ENCODE results near the gene HTRA2. TPM values are rescaled to one million over a fixed set of nuclear protein-coding genes. Genes with fewer than 3 reads are reported as not detected.

HTRA2 gene
- total RNA-seq, 4 donors from 2014 or later: 13.1 to 40.1 (median 33.9) TPM

DNA sequence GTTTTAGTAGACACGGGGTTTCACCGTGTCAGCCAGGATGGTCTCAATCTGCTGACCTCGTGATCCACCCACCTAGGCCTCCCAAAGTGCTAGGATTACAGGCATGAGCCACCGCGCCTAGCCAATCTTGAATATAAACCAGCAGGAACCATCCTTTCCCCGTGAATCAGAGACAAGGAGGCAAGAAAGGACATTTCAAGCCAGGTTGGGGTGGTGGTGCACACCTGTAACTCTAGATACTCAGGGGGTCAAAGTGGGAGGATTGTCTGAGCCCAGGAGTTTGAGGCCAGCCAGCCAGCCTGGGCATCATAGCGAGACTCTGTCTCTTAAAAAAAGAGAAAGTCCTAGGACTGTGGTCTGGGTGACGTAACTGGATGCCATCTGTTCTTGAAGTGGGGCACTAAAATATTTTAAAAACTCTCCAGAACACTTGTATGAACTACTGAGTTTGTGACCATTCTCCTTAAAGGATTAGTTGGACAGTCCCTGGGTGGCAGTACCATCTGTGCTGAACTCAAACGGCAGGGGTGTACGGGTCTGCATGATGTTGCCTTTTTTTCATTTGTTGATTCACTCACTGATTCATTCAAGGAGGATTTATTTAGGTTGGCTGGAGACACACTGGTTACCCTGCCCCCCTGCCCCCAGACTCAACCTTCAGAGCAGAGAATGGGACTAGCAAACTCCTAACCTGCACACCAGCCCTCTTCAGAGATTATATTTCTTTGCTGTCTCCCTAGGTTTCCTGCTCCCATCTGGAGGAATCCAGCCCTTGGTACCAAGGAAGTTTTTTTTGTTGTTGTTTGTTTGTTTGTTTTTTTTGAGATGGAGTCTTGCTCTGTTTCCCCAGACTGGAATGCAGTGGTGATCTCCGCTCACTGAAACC is 18.4 kb upstream of the HTRA2 start:
- intact Hi-C loops (cut with DNase I; ENCODE audit: low total_unique reads): no loop called here
- Histone ChIP-seq H3K4me1 (peaks cover 0 to 18% of the 10 kb centered on the region in 2 donors), H3K27me3 (peaks cover 29 to 31% of the 10 kb centered on the region in 2 donors), H3K4me3 (no peak overlapping the region), H3K9me3 (no peaks in the 10 kb centered on the region), H3K36me3 (no peaks in the 10 kb centered on the region), H3K27ac (no peak overlapping the region)
- TF ChIP-seq CTCF (IDR thresholded peaks at IDR 0.05): no peak
- no peak for TF ChIP-seq POLR2A (IDR thresholded peaks at IDR 0.05)
- DNase-seq: no peak

DNA sequence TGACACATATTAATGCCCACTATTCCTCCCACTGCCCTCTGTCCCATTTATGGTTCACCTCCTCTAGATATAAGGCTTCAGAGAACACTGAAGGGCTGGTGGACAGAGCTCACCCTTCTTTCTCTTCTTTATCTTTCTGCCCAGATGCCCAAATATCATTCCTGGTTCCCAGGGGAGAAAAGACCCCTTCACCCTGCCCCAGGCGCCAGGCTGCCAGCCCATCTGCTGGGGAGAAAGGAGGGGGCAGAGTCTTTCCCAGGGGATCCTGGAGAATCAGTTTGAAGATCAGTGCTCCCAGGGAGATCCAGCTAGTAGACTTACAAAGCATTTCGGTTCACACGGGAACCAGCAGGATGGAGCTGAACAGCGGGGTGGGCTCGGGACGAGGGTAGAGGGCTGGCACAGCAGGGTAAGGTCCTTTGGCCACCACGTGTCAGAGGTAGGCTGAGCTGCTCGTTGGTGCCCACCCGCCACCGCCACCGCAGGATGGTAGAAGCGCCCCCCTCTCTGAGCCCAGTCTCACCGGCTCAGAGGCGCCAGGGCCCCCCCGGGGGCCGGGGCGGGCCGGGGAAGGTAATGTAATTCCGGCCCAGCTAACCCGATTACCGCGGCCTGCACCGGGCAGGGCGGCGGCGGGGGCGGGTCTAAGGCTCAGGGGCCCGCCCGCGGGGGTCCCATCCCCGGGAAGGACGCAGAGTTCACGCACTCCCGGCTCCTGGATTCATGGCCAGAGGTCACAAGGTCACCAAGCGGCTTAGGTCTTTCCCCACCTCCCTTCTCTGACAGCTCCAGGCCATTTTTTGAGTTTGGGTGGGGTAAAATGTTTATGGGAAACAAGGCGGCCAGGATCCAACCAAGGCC is 16.8 kb upstream of the HTRA2 start:
- TF ChIP-seq CTCF (IDR thresholded peaks at IDR 0.05) (no peak), POLR2A (IDR thresholded peaks at IDR 0.05) (no peak)
- Histone ChIP-seq H3K9me3 (no peaks in the 10 kb centered on the region), H3K4me3 (no peak overlapping the region), H3K36me3 (no peaks in the 10 kb centered on the region), H3K27me3 (peaks cover 34 to 41% of the 10 kb centered on the region in 2 donors), H3K4me1 (peaks cover 0 to 12% of the 10 kb centered on the region in 2 donors), H3K27ac (no peak overlapping the region)
- intact Hi-C loops (cut with DNase I; ENCODE audit: low total_unique reads): no loop called here
- no peak for DNase-seq

DNA sequence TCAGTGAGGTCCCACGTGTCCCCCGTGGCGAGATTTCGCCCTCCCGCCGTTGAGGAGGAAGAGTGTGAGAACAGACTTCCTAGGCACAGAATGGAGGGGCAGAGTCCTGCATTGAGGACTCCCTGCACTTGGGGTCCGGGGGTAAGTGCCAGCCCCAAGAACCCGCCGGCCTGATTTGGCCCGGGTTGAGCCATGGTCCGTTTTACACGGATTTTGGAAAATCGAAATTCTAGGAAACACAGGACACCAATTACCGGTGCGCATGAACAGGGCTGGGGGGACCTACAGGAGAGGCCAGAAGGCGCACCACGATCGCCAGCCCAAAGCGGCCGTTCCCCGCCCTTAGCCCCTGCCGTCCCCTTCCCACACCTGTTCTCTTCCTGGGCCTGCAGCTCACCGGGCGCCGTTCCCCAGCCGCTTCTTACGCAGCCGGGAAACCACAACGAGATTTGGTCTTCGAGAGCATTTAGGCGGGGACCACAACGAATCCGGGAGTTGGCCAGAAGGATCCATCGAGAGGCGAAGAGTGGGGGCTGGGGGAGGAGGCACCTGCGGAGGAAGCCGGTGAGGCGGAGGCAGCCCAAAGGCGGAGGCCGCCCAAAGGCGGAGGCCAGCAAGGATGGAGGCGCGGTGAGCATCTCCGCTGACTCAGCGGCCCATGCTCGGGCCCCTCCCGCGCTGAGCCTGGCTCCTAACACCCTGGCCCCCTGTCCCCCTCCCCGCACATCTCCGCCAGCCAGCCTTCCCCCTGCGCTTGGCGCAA is 15.9 kb upstream of the HTRA2 start:
- Histone ChIP-seq H3K27me3 (peaks cover 34 to 48% of the 10 kb centered on the region in 2 donors), H3K27ac (no peak overlapping the region), H3K4me3 (no peak overlapping the region), H3K36me3 (no peaks in the 10 kb centered on the region), H3K9me3 (no peaks in the 10 kb centered on the region), H3K4me1 (peaks cover 0 to 12% of the 10 kb centered on the region in 2 donors)
- intact Hi-C loops (cut with DNase I; ENCODE audit: low total_unique reads): no loop called here
- TF ChIP-seq POLR2A (IDR thresholded peaks at IDR 0.05) (no peak), CTCF (IDR thresholded peaks at IDR 0.05) (no peak)
- no peak for DNase-seq

DNA sequence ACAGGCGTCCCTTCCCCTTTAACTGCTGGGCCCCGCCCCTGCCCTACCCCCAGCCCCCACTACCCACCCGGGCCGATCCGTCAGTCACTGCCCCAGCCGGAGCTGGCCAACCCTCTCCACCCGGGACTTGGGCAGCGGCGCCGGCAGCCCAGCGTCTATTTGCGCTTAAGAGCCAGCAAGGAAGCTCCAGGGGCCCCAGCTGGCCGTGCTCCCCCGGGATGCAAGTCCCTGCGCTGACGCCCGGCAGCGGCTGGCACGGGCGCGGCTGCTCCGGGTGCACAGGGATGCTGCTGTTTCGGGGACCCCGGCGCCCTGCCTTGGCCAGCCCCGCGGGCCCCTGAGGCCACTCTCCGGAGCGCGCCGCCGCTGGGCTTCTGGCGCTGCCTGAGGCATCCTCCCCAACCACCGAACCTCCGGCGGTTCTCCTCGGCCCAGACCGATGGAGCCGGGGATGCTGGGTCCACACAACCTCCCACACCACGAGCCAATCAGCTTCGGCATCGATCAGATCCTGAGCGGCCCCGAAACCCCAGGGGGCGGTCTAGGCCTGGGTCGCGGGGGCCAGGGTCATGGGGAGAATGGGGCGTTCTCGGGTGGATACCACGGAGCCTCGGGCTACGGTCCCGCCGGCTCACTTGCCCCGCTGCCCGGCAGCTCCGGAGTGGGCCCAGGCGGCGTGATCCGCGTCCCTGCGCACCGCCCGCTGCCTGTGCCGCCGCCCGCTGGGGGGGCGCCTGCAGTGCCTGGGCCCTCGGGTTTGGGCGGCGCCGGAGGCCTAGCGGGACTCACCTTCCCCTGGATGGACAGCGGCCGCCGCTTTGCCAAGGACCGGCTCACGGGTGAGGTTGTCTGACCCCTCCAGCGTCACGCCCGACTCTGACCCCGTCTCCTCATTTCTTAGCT is 15.1 kb upstream of the HTRA2 start, which contains the start of gene TLX2:
Gene TLX2 (plus strand): TSS at position 83 of the 903 bp plus-strand sequence. CDS start 357 bp downstream, at position 440.
- Histone ChIP-seq H3K4me1 (peaks cover 0 to 12% of the 10 kb centered on the region in 2 donors), H3K4me3 (no peak within 1 kb of the TSS), H3K27me3 (peaks cover 34 to 49% of the 10 kb centered on the region in 2 donors), H3K9me3 (no peaks in the 10 kb centered on the region), H3K27ac (no peak within 1 kb of the TSS), H3K36me3 (no peaks in the 10 kb centered on the region)
- no peak for DNase-seq
- intact Hi-C loops (cut with DNase I; ENCODE audit: low total_unique reads): no loop called here
- TF ChIP-seq CTCF (IDR thresholded peaks at IDR 0.05) (no peak), POLR2A (IDR thresholded peaks at IDR 0.05) (no peak)
